ENCODE data around the gene TRAPPC2L. TPM values are rescaled to one million over a fixed set of nuclear protein-coding genes. Genes with fewer than 3 reads are reported as not detected.
"Not testable (repeated sequence)": the region's sequence is repeated elsewhere in the genome, so short reads cannot be mapped to it uniquely, and the experiment has no call there.

TRAPPC2L gene
- total RNA-seq, 1 experiment from 2014 or later: 48.4 TPM

GRCh38 chr16:88877564-88878289 is 20.8 kb downstream of the TRAPPC2L start:
- DNase-seq (ENCODE audit: low read depth): no peak

GRCh38 chr16:88878356-88878755 is 21.4 kb downstream of the TRAPPC2L start:
- DNase-seq (ENCODE audit: low read depth): no peak

GRCh38 chr16:88878967-88879787 is 22.2 kb downstream of the TRAPPC2L start:
- no peak for DNase-seq (ENCODE audit: low read depth)

GRCh38 chr16:88879788-88880055 is 22.8 kb downstream of the TRAPPC2L start:
- no peak for DNase-seq (ENCODE audit: low read depth)

GRCh38 chr16:88880226-88881006 is 23.5 kb downstream of the TRAPPC2L start:
- DNase-seq (ENCODE audit: low read depth): no peak

GRCh38 chr16:88881007-88881615 is 24.2 kb downstream of the TRAPPC2L start:
- no peak for DNase-seq (ENCODE audit: low read depth)

GRCh38 chr16:88881675-88882357 is 24.9 kb downstream of the TRAPPC2L start:
- no peak for DNase-seq (ENCODE audit: low read depth)

- no peak for DNase-seq (ENCODE audit: low read depth)
Measured at GRCh38 chr16:88882358-88883030, 25.6 kb downstream of the TRAPPC2L start.

- no peak for DNase-seq (ENCODE audit: low read depth)
Measured at GRCh38 chr16:88883117-88883895, 26.4 kb downstream of the TRAPPC2L start.

- DNase-seq (ENCODE audit: low read depth): no peak
Measured at GRCh38 chr16:88883946-88884345, 27.0 kb downstream of the TRAPPC2L start.

- no peak for DNase-seq (ENCODE audit: low read depth)
Measured at GRCh38 chr16:88884569-88885271, 27.8 kb downstream of the TRAPPC2L start.

GRCh38 chr16:88885693-88886280 is 28.9 kb downstream of the TRAPPC2L start:
- DNase-seq (ENCODE audit: low read depth): no peak

- no peak for DNase-seq (ENCODE audit: low read depth)
Measured at GRCh38 chr16:88886420-88886844, 29.5 kb downstream of the TRAPPC2L start.

- no peak for DNase-seq (ENCODE audit: low read depth)
Measured at GRCh38 chr16:88886845-88887521, 30.1 kb downstream of the TRAPPC2L start.

- no peak for DNase-seq (ENCODE audit: low read depth)
Measured at GRCh38 chr16:88888057-88888456, 31.1 kb downstream of the TRAPPC2L start.

GRCh38 chr16:88888461-88889387 is 31.8 kb downstream of the TRAPPC2L start:
- DNase-seq (ENCODE audit: low read depth): no peak

- not testable (repeated sequence) for DNase-seq (ENCODE audit: low read depth)
Measured at GRCh38 chr16:88889702-88890352, 32.9 kb downstream of the TRAPPC2L start.
